ENCODE data around the gene GJC3. TPM values are rescaled to one million over a fixed set of nuclear protein-coding genes. Genes with fewer than 3 reads are reported as not detected.
"Not testable (repeated sequence)": the region's sequence is repeated elsewhere in the genome, so short reads cannot be mapped to it uniquely, and the experiment has no call there.

GJC3 gene
- total RNA-seq, 1 donor from 2014 or later = not detected

- Histone ChIP-seq H3K27ac (no peak overlapping the region), H3K36me3 (no peaks in the 10 kb centered on the region), H3K4me3 (no peak overlapping the region), H3K4me1 (no peaks in the 10 kb centered on the region), H3K27me3 (peaks cover 5% of the 10 kb centered on the region), H3K9me3 (no peaks in the 10 kb centered on the region)
- intact Hi-C loops (cut with DNase I) = no loop called here
- TF ChIP-seq, protein P1, sequence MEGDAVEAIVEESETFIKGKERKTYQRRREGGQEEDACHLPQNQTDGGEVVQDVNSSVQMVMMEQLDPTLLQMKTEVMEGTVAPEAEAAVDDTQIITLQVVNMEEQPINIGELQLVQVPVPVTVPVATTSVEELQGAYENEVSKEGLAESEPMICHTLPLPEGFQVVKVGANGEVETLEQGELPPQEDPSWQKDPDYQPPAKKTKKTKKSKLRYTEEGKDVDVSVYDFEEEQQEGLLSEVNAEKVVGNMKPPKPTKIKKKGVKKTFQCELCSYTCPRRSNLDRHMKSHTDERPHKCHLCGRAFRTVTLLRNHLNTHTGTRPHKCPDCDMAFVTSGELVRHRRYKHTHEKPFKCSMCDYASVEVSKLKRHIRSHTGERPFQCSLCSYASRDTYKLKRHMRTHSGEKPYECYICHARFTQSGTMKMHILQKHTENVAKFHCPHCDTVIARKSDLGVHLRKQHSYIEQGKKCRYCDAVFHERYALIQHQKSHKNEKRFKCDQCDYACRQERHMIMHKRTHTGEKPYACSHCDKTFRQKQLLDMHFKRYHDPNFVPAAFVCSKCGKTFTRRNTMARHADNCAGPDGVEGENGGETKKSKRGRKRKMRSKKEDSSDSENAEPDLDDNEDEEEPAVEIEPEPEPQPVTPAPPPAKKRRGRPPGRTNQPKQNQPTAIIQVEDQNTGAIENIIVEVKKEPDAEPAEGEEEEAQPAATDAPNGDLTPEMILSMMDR (IDR thresholded peaks at IDR 0.05) = no peak
- DNase-seq (no peak), ATAC-seq (no peak)
These were observed 39.9 kb upstream of the GJC3 start for GRCh38 chr7:99969298-99969697.

DNA sequence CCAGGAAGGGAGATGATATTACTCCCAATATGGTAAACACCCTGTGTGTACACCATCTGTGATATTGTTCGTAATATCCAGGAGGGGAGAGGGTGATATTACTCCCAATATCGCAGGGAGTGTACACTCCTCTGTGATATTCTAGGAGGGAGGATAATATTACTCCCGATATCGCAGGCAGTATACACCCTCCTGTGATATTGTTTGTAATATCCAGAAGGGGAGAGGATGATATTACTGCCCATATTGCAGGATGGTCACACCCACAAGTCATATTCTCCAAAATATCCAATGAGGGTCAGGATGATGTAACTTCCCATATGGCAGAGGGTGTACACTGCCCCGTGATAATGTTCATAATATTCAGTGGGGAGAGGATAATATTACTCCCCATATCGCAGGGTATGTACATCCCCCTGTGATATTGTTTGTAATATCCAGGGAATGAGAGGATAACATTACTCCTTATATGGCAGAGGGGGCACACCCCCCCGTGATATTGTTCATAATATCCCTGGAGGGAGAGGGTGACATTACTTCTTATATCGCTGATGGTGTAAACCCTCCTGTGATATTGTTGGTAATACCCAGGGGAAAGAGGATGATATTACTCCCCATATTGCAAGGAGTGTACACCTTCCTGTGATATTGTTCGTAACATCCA lies 29.3 kb upstream of the GJC3 start:
- DNase-seq (no peak), ATAC-seq (no peak)
- Histone ChIP-seq H3K27me3 (peaks cover 31% of the 10 kb centered on the region), H3K36me3 (no peaks in the 10 kb centered on the region), H3K4me1 (no peaks in the 10 kb centered on the region), H3K9me3 (no peaks in the 10 kb centered on the region), H3K4me3 (no peak overlapping the region), H3K27ac (no peak overlapping the region)
- intact Hi-C loops (cut with DNase I) = no loop called here
- TF ChIP-seq, protein P1 (IDR thresholded peaks at IDR 0.05) = no peak

- DNase-seq (no peak), ATAC-seq (peak; percentile 19)
- peaks cover 3% of the 10 kb centered on the region for H3K4me1 ChIP-seq
- no peaks in the 10 kb centered on the region for H3K36me3 ChIP-seq
- H3K9me3 ChIP-seq = no peaks in the 10 kb centered on the region
- TF ChIP-seq, protein P1 (IDR thresholded peaks at IDR 0.05) = no peak
- no peaks in the 10 kb centered on the region for H3K27me3 ChIP-seq
- H3K4me3 ChIP-seq = no peak overlapping the region
- intact Hi-C loops (cut with DNase I) = no loop called here
- no peak overlapping the region for H3K27ac ChIP-seq
These were observed 25.8 kb upstream of the GJC3 start for GRCh38 chr7:99955247-99955646.

DNA sequence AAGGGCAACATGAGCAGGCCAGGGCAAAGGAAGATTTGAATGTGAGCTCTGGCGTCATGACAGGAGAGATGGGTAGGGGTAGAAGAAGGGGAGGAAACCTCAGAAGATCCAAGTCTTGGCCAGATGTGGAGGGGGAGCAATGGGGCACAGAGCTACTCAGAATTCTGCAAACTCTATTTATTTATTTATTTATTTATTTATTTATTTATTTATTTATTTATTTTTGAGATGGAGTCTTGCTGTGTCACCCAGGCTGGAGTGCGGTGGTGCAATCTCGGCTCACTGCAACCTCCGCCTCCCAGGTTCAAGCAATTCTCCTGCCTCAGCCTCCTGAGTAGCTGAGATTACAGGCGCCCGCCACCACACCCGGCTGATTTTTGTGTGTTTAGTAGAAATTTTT lies 25.2 kb upstream of the GJC3 start:
- H3K4me3 ChIP-seq; H3K9me3 ChIP-seq; ATAC-seq; intact Hi-C loops (cut with DNase I); H3K27ac ChIP-seq; H3K4me1 ChIP-seq; DNase-seq; H3K36me3 ChIP-seq; H3K27me3 ChIP-seq: not testable (repeated sequence)

DNA sequence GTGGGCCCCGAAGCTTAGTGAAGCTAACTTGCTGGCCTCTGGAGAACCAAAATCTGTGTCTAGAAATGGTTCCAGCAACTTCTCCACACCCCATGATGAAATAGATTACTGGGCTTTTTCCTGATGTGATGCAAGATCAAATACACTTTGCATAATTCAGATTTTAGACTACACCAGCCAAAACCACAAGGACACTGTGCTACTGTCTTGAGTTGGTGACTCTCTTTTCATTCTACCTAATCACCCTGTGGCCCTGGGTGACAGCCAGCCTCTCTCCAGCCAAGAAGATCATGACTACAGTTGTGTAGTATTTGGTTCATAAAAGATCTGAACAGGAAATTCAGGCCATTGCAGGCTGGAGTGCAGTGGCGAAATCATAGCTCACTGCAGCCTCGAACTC lies 24.2 kb upstream of the GJC3 start:
- peak overlapping the region; percentile 77 for H3K27ac ChIP-seq
- peaks cover 3% of the 10 kb centered on the region for H3K4me1 ChIP-seq
- TF ChIP-seq, protein P1 (IDR thresholded peaks at IDR 0.05) = no peak
- H3K36me3 ChIP-seq = no peaks in the 10 kb centered on the region
- no peak overlapping the region for H3K4me3 ChIP-seq
- no peaks in the 10 kb centered on the region for H3K9me3 ChIP-seq
- H3K27me3 ChIP-seq = no peaks in the 10 kb centered on the region
- DNase-seq (peak; percentile 88), ATAC-seq (peak; percentile 96)
- intact Hi-C loops (cut with DNase I) = no loop called here

GRCh38 chr7:99952649-99953048 lies 23.2 kb upstream of the GJC3 start:
- H3K27ac ChIP-seq = peak overlapping the region; percentile 77
- ATAC-seq; H3K27me3 ChIP-seq; DNase-seq; H3K36me3 ChIP-seq; H3K4me1 ChIP-seq; H3K4me3 ChIP-seq; intact Hi-C loops (cut with DNase I); H3K9me3 ChIP-seq: not testable (repeated sequence)

DNA sequence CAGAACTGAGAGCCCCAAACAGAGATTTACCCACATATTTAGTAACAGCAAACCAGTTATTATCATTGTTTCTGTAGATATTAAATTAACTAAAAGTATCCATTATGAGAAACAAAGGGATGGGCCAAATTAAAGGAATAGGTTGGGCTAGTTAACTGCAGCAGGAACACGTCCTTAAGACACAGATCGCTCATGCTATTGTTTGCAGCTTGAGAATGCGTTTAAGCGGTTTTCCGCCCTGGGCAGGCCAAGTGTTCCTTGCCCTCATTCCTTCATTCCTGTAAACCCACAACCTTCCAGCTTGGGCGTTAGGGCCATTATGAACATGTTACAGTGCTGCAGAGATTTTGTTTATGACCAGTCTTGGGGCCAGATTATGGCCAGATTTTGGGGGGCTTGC lies 21.4 kb upstream of the GJC3 start:
- H3K27me3 ChIP-seq; ATAC-seq; H3K36me3 ChIP-seq; H3K27ac ChIP-seq; H3K4me1 ChIP-seq; H3K9me3 ChIP-seq; intact Hi-C loops (cut with DNase I); DNase-seq; H3K4me3 ChIP-seq: not testable (repeated sequence)
